B cell (primary cell): ENCODE data around the gene PGLYRP3. TPM values are rescaled to one million over a fixed set of nuclear protein-coding genes. Genes with fewer than 3 reads are reported as not detected.
"Not testable (repeated sequence)": the region's sequence is repeated elsewhere in the genome, so short reads cannot be mapped to it uniquely, and the experiment has no call there.

Experiments used
- ATAC-seq: fragments of 200-7000 bp; cut with Tn5 transposase; one replicate; pipeline ENCODE4 v1.10.0; 2021; ENCODE audit warnings: low read depth, mild to moderate bottlenecking, moderate number of reproducible peaks, moderate library complexity
- CTCF ChIA-PET: fragments of 350-600 bp; sonication (Branson Sonifier 250); formaldehyde crosslinking; loops from one replicate; lab custom pipeline; 2021; ENCODE audit warnings: antibody characterized with exemption, inconsistent platforms; lab: Charles Lee
- POLR2A ChIA-PET: fragments of 350-600 bp; sonication (Branson Sonifier 250); formaldehyde crosslinking; loops from one replicate; lab custom pipeline; 2021; ENCODE audit warnings: antibody characterized with exemption; lab: Charles Lee
- DNase-seq: peaks from one replicate; pipeline ENCODE4 v3.0.0; 2013
- H2AFZ ChIP-seq: 2 replicates; pipeline ENCODE4 v1.6.1; 2012; ENCODE audit warnings: mild to moderate bottlenecking, low read depth, low read length; ENCODE audit not compliant: insufficient read depth, poor library complexity, severe bottlenecking
- H3K27ac ChIP-seq, 2 donors: 1 replicate in 1 of 2; 2 replicates in 1 of 2; pipeline ENCODE4 v1.5.1; 2012 to 2013; ENCODE audit warnings: low read length in 2 of 2, mild to moderate bottlenecking in 2 of 2, moderate library complexity in 1 of 2
- H3K27me3 ChIP-seq, 4 experiments: fragments of 200-600 bp in 1 of 4; sonication (generic) in 1 of 4; replicated peaks in 1 of 4; 1 replicate in 2 of 4; 2 replicates in 2 of 4; pipeline versions ENCODE4 v1.6.1 to v1.7.0; 2013 to 2016; ENCODE audit warnings: low read length in 3 of 4, mild to moderate bottlenecking in 2 of 4, mixed read lengths in 1 of 4, moderate library complexity in 1 of 4; ENCODE audit not compliant: insufficient read depth in 4 of 4, control insufficient read depth in 3 of 4; ENCODE audit errors: control extremely low read depth in 1 of 4
- H3K36me3 ChIP-seq, 2 experiments: replicated peaks in 1 of 2; 1 replicate in 1 of 2; 2 replicates in 1 of 2; pipeline versions ENCODE4 v1.6.1 to v1.7.1; 2013; ENCODE audit warnings: low read length in 1 of 2; ENCODE audit not compliant: insufficient read depth in 2 of 2, control insufficient read depth in 1 of 2; ENCODE audit errors: control extremely low read depth in 1 of 2, extremely low read depth in 1 of 2
- H3K4me1 ChIP-seq, 2 donors: fragments of 200-600 bp in 1 of 2; sonication (generic) in 1 of 2; 1 replicate in 1 of 2; 2 replicates in 1 of 2; pipeline versions ENCODE4 v1.5.1 to v1.6.1; 2013 to 2017; ENCODE audit warnings: low read length in 2 of 2; ENCODE audit not compliant: control insufficient read depth in 2 of 2, insufficient read depth in 2 of 2
- H3K4me2 ChIP-seq: replicated peaks from 2 replicates; pipeline ENCODE3; 2012; ENCODE audit warnings: mild to moderate bottlenecking, low read depth, low read length; ENCODE audit not compliant: poor library complexity, severe bottlenecking
- H3K4me3 ChIP-seq, 5 experiments: fragments of 200-600 bp in 1 of 5; sonication (generic) in 1 of 5; 1 replicate in 3 of 5; 2 replicates in 2 of 5; pipeline versions ENCODE4 v1.5.1 to v1.7.0; 2011 to 2016; ENCODE audit warnings: low read length in 4 of 5, mild to moderate bottlenecking in 4 of 5, low read depth in 2 of 5, control low read depth in 1 of 5, moderate library complexity in 1 of 5; ENCODE audit not compliant: insufficient read depth in 1 of 5; ENCODE audit errors: control extremely low read depth in 1 of 5, extremely low read depth in 1 of 5
- H3K79me2 ChIP-seq: fragments of 200-600 bp; sonication (generic); one replicate; pipeline ENCODE4 v1.6.0; 2016; ENCODE audit warnings: low read length; ENCODE audit not compliant: control insufficient read depth, insufficient read depth
- H3K9ac ChIP-seq: fragments of 200-600 bp; sonication (generic); 2 replicates; pipeline ENCODE4 v1.6.1; 2017; ENCODE audit warnings: mild to moderate bottlenecking, low read length, moderate library complexity
- H3K9me3 ChIP-seq, 3 donors: one replicate each; pipeline versions ENCODE4 v1.6.1 to v1.7.1; 2013; ENCODE audit warnings: low read length in 2 of 3; ENCODE audit not compliant: control insufficient read depth in 2 of 3, insufficient read depth in 1 of 3; ENCODE audit errors: control extremely low read depth in 1 of 3
- H4K20me1 ChIP-seq: 2 replicates; pipeline ENCODE4 v1.6.0; 2012; ENCODE audit warnings: mild to moderate bottlenecking, low read length; ENCODE audit not compliant: insufficient read depth, control insufficient read depth, poor library complexity, severe bottlenecking
- H3K27ac Mint-ChIP-seq: one replicate; pipeline ENCODE4 v1.8.0; 2021; ENCODE audit warnings: mixed read lengths
- H3K27me3 Mint-ChIP-seq: one replicate; pipeline ENCODE4 v1.8.0; 2021; ENCODE audit warnings: mixed read lengths
- H3K4me1 Mint-ChIP-seq: one replicate; pipeline ENCODE4 v1.8.0; 2021; ENCODE audit warnings: mixed read lengths
- H3K4me3 Mint-ChIP-seq: one replicate; pipeline ENCODE4 v1.8.0; 2021; ENCODE audit warnings: mixed read lengths
- H3K9me3 Mint-ChIP-seq: one replicate; pipeline ENCODE4 v1.8.0; 2022; ENCODE audit warnings: mixed read lengths; ENCODE audit not compliant: insufficient read depth
- CTCF ChIP-seq: fragments of 200-600 bp; IDR thresholded peaks from one replicate; pipeline ENCODE4 v1.8.0; 2022; ENCODE audit warnings: antibody characterized with exemption, mild to moderate bottlenecking
- EZH2 ChIP-seq: IDR thresholded peaks from 2 replicates; pipeline ENCODE4 v1.6.1; 2012; ENCODE audit warnings: borderline replicate concordance, low read depth, mild to moderate bottlenecking, moderate library complexity, low read length; ENCODE audit not compliant: insufficient read depth, poor library complexity, severe bottlenecking
- WGBS: methylation state at CpG from one replicate; pipeline ENCODE4 v1.1.5; 2013; ENCODE audit warnings: missing lambda C conversion rate; ENCODE audit not compliant: insufficient coverage; 5-methylcytosine and 5-hydroxymethylcytosine counted together
- intact Hi-C: fragments of 100-400 bp; cut with micrococcal nuclease; formaldehyde crosslinking; loops from one replicate; pipeline ENCODE4 v1.10.0; 2022
- polyA plus RNA-seq: library from polyadenylated mRNA; depleted of rRNA; stranded (reverse); fragments of >200 nt; gene quantifications from 2 replicates; pipeline ENCODE4 v1.2.3, GENCODE V29; 2012
- total RNA-seq, 2 donors: library from RNA; stranded (reverse); fragments of 120-200 nt in 1 of 2; gene quantifications; 1 replicate in 1 of 2; 2 replicates in 1 of 2; pipeline versions ENCODE4 v1.2.3 to v1.2.4, GENCODE V29; 2013 to 2022

Gene PGLYRP3
- total and polyA plus RNA-seq, 2 donors (not counting 1 experiment from before 2014, with no cell fraction given) = not detected

- peaks cover 14 to 17% of the 10 kb centered on the region in 2 donors for H3K4me1 ChIP-seq
- H2AFZ ChIP-seq = no peak within 1 kb of the TSS
- H3K9me3 ChIP-seq = no peaks in the 10 kb centered on the region
- H3K36me3 ChIP-seq = no peaks in the 10 kb centered on the region
- H3K4me3 Mint-ChIP-seq = no peak within 1 kb of the TSS
- no peak for TF ChIP-seq CTCF
- no peak for TF ChIP-seq EZH2
- H4K20me1 ChIP-seq = no peaks in the 10 kb centered on the region
- WGBS = 77% methylated on average over 7 of the region's 10 CpGs
- no peak within 1 kb of the TSS for H3K27ac ChIP-seq
- H3K4me2 ChIP-seq = no peak within 1 kb of the TSS
- H3K4me3 ChIP-seq = no peak within 1 kb of the TSS
- H3K79me2 ChIP-seq = no peaks in the 10 kb centered on the region
- intact Hi-C loops = no loop called here
- H3K27me3 ChIP-seq = peaks cover 0 to 44% (median 22%) of the 10 kb centered on the region in 4 experiments
- no peaks in the 10 kb centered on the region for H3K9me3 Mint-ChIP-seq
- no peak for ATAC-seq
- POLR2A ChIA-PET = no interaction called here
- CTCF ChIA-PET = interaction anchor here (1.1 to 1.2 kb wide), 2 partner anchors 16 to 146 kb away, joined by 3 to 4 read pairs; no protein-coding TSS in a partner anchor
- H3K27ac Mint-ChIP-seq = no peak within 1 kb of the TSS
- H3K9ac ChIP-seq = no peak within 1 kb of the TSS
- no peak for DNase-seq
- peaks cover 23% of the 10 kb centered on the region for H3K4me1 Mint-ChIP-seq
- peaks cover 65% of the 10 kb centered on the region for H3K27me3 Mint-ChIP-seq
Observed at GRCh38 chr1:153348511-153349362, 36.0 kb upstream of the PGLYRP3 start, which contains the start of gene PGLYRP4. Gene PGLYRP4, minus strand, starts transcription at chr1:153348841. Its CDS starts 909 bp downstream, at chr1:153347932.

GRCh38 chr1:153347856-153348255 lies 35.1 kb upstream of the PGLYRP3 start:
- Mint-ChIP-seq H3K4me3 (no peak overlapping the region), H3K27ac (no peak overlapping the region), H3K9me3 (no peaks in the 10 kb centered on the region), H3K4me1 (peaks cover 23% of the 10 kb centered on the region), H3K27me3 (peaks cover 63% of the 10 kb centered on the region)
- Histone ChIP-seq H4K20me1 (no peaks in the 10 kb centered on the region), H3K4me2 (no peak overlapping the region), H3K79me2 (no peaks in the 10 kb centered on the region), H3K27ac (no peak overlapping the region), H3K27me3 (peaks cover 0 to 47% (median 20%) of the 10 kb centered on the region in 4 experiments), H3K36me3 (no peaks in the 10 kb centered on the region), H2AFZ (no peak overlapping the region), H3K4me1 (peaks cover 14 to 17% of the 10 kb centered on the region in 2 donors), H3K4me3 (no peak overlapping the region), H3K9me3 (no peaks in the 10 kb centered on the region), H3K9ac (no peak overlapping the region)
- ChIA-PET POLR2A (no interaction called here), CTCF (no interaction called here)
- DNase-seq (no peak), ATAC-seq (no peak)
- TF ChIP-seq EZH2 = no peak
- no peak for TF ChIP-seq CTCF
- WGBS = 77% methylated on average over 7 of the region's 7 CpGs
- intact Hi-C loops = no loop called here

DNA sequence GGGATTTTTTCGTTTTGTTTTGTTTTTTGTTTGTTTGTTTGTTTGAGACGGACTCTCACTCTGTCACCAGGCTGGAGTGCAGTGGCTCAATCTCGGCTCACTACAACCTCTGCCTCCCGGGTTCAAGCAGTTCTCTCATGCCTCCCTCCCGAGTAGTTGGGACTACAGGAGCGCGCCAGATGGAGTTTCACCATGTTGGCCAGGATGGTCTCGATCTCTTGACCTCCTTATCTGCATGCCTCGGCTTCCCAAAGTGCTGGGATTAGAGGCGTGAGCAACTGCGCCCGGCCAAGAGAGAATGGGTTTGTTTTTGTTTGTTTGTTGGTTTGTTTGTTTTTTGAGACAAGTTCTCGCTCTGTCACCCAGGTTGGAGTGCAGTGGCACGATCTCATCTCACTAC lies 34.3 kb upstream of the PGLYRP3 start:
- H2AFZ ChIP-seq, intact Hi-C loops, POLR2A ChIA-PET, H3K4me3 Mint-ChIP-seq, CTCF ChIA-PET, H3K9me3 Mint-ChIP-seq, H3K9me3 ChIP-seq, H3K4me2 ChIP-seq, H3K27ac ChIP-seq, DNase-seq, H3K9ac ChIP-seq, ATAC-seq, H3K36me3 ChIP-seq, H3K4me3 ChIP-seq, H4K20me1 ChIP-seq, H3K27ac Mint-ChIP-seq, H3K79me2 ChIP-seq: not testable (repeated sequence)
- Mint-ChIP-seq H3K4me1 (peaks cover 23% of the 10 kb centered on the region), H3K27me3 (peaks cover 66% of the 10 kb centered on the region)
- Histone ChIP-seq H3K4me1 (peaks cover 14 to 17% of the 10 kb centered on the region in 2 donors), H3K27me3 (peaks cover 0 to 46% (median 20%) of the 10 kb centered on the region in 4 experiments)
- 95% methylated on average over 9 of the region's 14 CpGs for WGBS
